Esophagus muscularis mucosa (tissue), 4 donors: ENCODE results near the gene ALG1. TPM values are rescaled to one million over a fixed set of nuclear protein-coding genes. Genes with fewer than 3 reads are reported as not detected.

ENCODE experiments used
- DNase-seq: peaks from one replicate; pipeline ENCODE4 v3.0.0-alpha.2; 2017; ENCODE audit errors: extremely low spot score
- H3K27ac ChIP-seq, 4 donors: fragments of 200-600 bp; sonication (generic); replicated peaks in 1 of 4; 1 replicate in 3 of 4; 2 replicates in 1 of 4; pipeline ENCODE4 v1.5.1; 2016 to 2019; ENCODE audit warnings: mild to moderate bottlenecking in 1 of 4
- H3K27me3 ChIP-seq, 4 donors: fragments of 200-600 bp; sonication (generic); one replicate each; pipeline versions ENCODE4 v1.5.1 to v1.6.0; 2016 to 2019
- H3K36me3 ChIP-seq, 4 donors: fragments of 200-600 bp; sonication (generic); one replicate each; pipeline ENCODE4 v1.5.1; 2016 to 2019
- H3K4me1 ChIP-seq, 4 donors: fragments of 200-600 bp; sonication (generic); one replicate each; pipeline ENCODE4 v1.5.1; 2016 to 2019
- H3K4me3 ChIP-seq, 4 donors: fragments of 200-600 bp; sonication (generic); 1 replicate in 2 of 4; 2 replicates in 2 of 4; pipeline ENCODE4 v1.5.1; 2016 to 2019; ENCODE audit warnings: mild to moderate bottlenecking in 4 of 4, moderate library complexity in 1 of 4
- H3K9me3 ChIP-seq, 4 donors: fragments of 200-600 bp; sonication (generic); 1 replicate in 3 of 4; 2 replicates in 1 of 4; pipeline ENCODE4 v1.5.1; 2016 to 2019
- CTCF ChIP-seq, 3 experiments: fragments of 200-600 bp in 2 of 3; fragments of 450-650 bp in 1 of 3; sonication (generic) in 2 of 3; IDR thresholded peaks; one replicate each; pipeline ENCODE4 v1.5.1; 2017 to 2019; ENCODE audit warnings: antibody characterized with exemption in 3 of 3, mild to moderate bottlenecking in 2 of 3, moderate library complexity in 1 of 3
- EP300 ChIP-seq: sonication (generic); formaldehyde crosslinking; IDR thresholded peaks from one replicate; pipeline ENCODE4 v1.6.1; 2017; ENCODE audit warnings: antibody characterized with exemption
- POLR2A ChIP-seq: fragments of 450-650 bp; IDR thresholded peaks from one replicate; pipeline ENCODE4 v1.6.1; 2017; ENCODE audit warnings: antibody characterized with exemption, moderate library complexity, mild to moderate bottlenecking, low read depth
- POLR2AphosphoS5 ChIP-seq, 2 donors: sonication (generic); formaldehyde crosslinking; IDR thresholded peaks; one replicate each; pipeline ENCODE4 v1.6.1; 2017; ENCODE audit warnings: antibody characterized with exemption in 2 of 2
- WGBS: methylation state at CpG from one replicate; pipeline ENCODE4 v1.1.5; 2018; 5-methylcytosine and 5-hydroxymethylcytosine counted together
- intact Hi-C: fragments of 100-400 bp; cut with DNase I; formaldehyde crosslinking; loops from one replicate; pipeline ENCODE4 v1.15.1; 2023
- total RNA-seq, 4 donors: library from RNA; depleted of rRNA; stranded (reverse); fragments of >200 nt; gene quantifications; one replicate each; pipeline versions ENCODE4 v1.1.0 to v1.2.1, GENCODE V29; 2016

Gene ALG1
- total RNA-seq, 4 donors from 2014 or later = 10.4 to 15.9 (median 12.2) TPM

GRCh38 chr16:5059386-5060072 is 12.1 kb upstream of the ALG1 start:
- H3K27me3 ChIP-seq = peaks cover 0 to 13% (median 2%) of the 10 kb centered on the region in 4 donors
- intact Hi-C loops = no loop called here
- no peak for DNase-seq
- no peak overlapping the region for H3K27ac ChIP-seq
- no peak for TF ChIP-seq POLR2A
- no peak for TF ChIP-seq EP300
- TF ChIP-seq POLR2AphosphoS5 (IDR thresholded peaks at IDR 0.05) = no peak
- TF ChIP-seq CTCF (IDR thresholded peaks at IDR 0.05) = no peak
- H3K9me3 ChIP-seq = no peaks in the 10 kb centered on the region
- peaks cover 0 to 4% (median 0%) of the 10 kb centered on the region in 4 donors for H3K36me3 ChIP-seq
- no peaks in the 10 kb centered on the region for H3K4me1 ChIP-seq
- 68% methylated on average over 6 of the region's 6 CpGs for WGBS
- H3K4me3 ChIP-seq = no peak overlapping the region

- WGBS = 60% methylated on average over 6 of the region's 10 CpGs
- DNase-seq = no peak
- no peak for TF ChIP-seq POLR2A
- TF ChIP-seq CTCF (IDR thresholded peaks at IDR 0.05) = no peak
- TF ChIP-seq POLR2AphosphoS5 (IDR thresholded peaks at IDR 0.05) = no peak
- TF ChIP-seq EP300 = no peak
- H3K4me1 ChIP-seq = no peaks in the 10 kb centered on the region
- H3K9me3 ChIP-seq = no peaks in the 10 kb centered on the region
- no peak overlapping the region for H3K4me3 ChIP-seq
- no peak overlapping the region for H3K27ac ChIP-seq
- H3K27me3 ChIP-seq = peaks cover 0 to 13% (median 2%) of the 10 kb centered on the region in 4 donors
- intact Hi-C loops = no loop called here
- H3K36me3 ChIP-seq = no peaks in the 10 kb centered on the region
Measured at GRCh38 chr16:5060073-5060641, 11.5 kb upstream of the ALG1 start.

- no peak overlapping the region for H3K4me3 ChIP-seq
- H3K36me3 ChIP-seq = no peaks in the 10 kb centered on the region
- no peak for TF ChIP-seq EP300
- no peak for TF ChIP-seq POLR2AphosphoS5 (IDR thresholded peaks at IDR 0.05)
- TF ChIP-seq CTCF (IDR thresholded peaks at IDR 0.05) = no peak
- TF ChIP-seq POLR2A = no peak
- H3K27ac ChIP-seq = no peak overlapping the region
- 89% methylated on average over 7 of the region's 11 CpGs for WGBS
- intact Hi-C loops = no loop called here
- no peak for DNase-seq
- peaks cover 0 to 8% (median 0%) of the 10 kb centered on the region in 4 donors for H3K27me3 ChIP-seq
- H3K9me3 ChIP-seq = no peaks in the 10 kb centered on the region
- no peaks in the 10 kb centered on the region for H3K4me1 ChIP-seq
Measured at GRCh38 chr16:5062051-5062450, 9.6 kb upstream of the ALG1 start.

GRCh38 chr16:5062790-5063765 is 8.6 kb upstream of the ALG1 start:
- DNase-seq = peak; percentile 77
- 66% methylated on average over 15 of the region's 19 CpGs for WGBS
- intact Hi-C loops = no loop called here
- TF ChIP-seq EP300 = no peak
- TF ChIP-seq CTCF (IDR thresholded peaks at IDR 0.05) = no peak
- TF ChIP-seq POLR2A = no peak
- no peak for TF ChIP-seq POLR2AphosphoS5 (IDR thresholded peaks at IDR 0.05)
- no peak overlapping the region for H3K27ac ChIP-seq
- no peaks in the 10 kb centered on the region for H3K9me3 ChIP-seq
- H3K4me1 ChIP-seq = no peaks in the 10 kb centered on the region
- H3K36me3 ChIP-seq = no peaks in the 10 kb centered on the region
- no peak overlapping the region for H3K4me3 ChIP-seq
- H3K27me3 ChIP-seq = peaks cover 0 to 8% (median 0%) of the 10 kb centered on the region in 4 donors
